T1000 (cell line): ENCODE data around the gene DNAJB5.
"Not testable (repeated sequence)": the region's sequence is repeated elsewhere in the genome, so short reads cannot be mapped to it uniquely, and the experiment has no call there.

Experiments
- DNase-seq: peaks from one replicate; lab custom pipeline; 2025; ENCODE audit warnings: mixed read lengths; lab: John Stamatoyannopoulos, UW

The DNAJB5 gene

DNA sequence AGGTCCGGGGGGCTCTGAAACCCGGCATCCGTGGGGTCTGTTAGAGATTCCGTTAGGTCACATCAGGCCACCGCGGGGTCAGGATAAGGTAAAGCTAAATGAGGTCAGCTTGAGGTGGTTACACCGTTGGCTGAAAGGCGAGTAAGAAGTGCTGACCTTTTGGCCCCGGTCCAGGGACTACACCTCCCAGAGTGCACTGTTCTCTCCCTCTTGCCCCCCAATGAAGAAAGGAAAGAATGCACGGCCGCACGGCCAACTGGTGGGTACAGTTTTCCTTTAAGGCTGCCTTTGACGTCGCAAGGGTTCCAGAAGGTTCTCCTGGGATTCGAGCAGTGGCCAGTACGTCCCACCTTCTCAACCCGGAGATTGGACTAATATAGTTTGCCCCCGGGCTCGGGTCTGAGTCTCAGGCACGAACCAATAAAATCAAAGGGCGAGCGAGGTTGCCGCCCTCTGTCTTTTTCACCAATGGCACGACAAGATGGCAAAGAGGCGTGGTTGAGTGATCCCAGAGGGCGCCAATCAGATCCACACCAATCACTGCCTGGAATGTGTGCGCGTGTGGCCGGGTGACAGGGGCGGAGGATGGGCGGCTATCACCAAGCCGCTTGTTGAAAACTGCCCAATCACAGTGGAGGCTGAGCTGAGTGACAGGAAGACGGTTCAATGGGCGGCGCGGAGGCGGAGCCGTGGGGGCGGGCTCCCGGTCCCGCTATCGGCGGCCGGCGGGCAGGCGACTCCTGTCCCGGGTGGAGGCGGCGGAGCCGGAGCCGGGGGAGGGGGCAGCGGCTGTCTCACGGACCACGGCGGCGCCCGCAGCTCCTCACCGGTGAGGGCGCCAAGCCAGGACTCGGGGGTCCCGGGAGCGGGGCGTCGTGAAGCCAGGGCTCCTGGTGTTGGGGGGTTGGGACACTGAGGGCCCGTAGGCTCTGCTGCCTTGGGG is at the start of gene DNAJB5:
DNAJB5 (plus strand) TSS at position 743 of the 943 bp plus-strand sequence. CDS start 886 bp downstream, outside the sequence.
- DNase-seq: peak; percentile 95

GRCh38 chr9:34939989-34940388 is 49.6 kb upstream of the DNAJB5 start:
- DNase-seq: not testable (repeated sequence)

DNA sequence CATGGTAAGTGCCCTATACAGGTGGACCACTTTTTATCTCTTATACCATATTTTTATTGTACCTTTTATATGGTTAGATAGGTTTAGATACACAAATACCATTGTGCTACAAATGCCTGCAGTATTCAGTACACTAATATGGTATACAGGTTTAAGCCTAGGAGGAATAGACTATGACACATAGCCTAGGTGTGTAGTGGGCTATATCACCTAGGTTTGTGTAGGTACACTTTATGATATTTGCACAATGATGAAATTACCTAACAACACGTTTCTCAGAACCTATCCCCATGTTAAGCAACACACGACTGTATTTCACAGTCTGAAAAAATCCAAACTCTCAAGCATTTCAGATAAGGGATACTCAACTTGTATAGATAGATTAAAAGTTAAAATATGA is 41.1 kb upstream of the DNAJB5 start:
- DNase-seq: no peak

GRCh38 chr9:34954225-34954624 is 35.3 kb upstream of the DNAJB5 start:
- no peak for DNase-seq

DNA sequence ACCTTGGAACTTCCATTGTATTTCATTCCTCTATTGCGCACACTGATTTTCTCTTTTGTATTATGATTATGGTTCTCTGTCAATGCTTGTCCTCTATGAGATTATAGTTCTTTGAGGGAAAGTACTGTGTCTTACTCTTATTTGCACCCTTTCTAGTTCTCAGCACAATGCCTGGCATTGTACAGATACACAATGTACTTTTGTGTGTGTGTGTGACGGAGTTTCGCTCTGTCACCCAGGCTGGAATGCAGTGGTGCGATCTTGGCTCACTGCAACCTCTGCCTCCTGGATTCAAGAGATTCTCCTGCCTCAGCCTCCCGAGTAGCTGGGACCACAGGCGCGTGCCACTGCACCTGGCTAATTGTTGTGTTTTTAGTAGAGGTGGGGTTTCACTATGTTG is 33.5 kb upstream of the DNAJB5 start:
- not testable (repeated sequence) for DNase-seq

GRCh38 chr9:34956648-34957047 is 32.9 kb upstream of the DNAJB5 start:
- DNase-seq: no peak

DNA sequence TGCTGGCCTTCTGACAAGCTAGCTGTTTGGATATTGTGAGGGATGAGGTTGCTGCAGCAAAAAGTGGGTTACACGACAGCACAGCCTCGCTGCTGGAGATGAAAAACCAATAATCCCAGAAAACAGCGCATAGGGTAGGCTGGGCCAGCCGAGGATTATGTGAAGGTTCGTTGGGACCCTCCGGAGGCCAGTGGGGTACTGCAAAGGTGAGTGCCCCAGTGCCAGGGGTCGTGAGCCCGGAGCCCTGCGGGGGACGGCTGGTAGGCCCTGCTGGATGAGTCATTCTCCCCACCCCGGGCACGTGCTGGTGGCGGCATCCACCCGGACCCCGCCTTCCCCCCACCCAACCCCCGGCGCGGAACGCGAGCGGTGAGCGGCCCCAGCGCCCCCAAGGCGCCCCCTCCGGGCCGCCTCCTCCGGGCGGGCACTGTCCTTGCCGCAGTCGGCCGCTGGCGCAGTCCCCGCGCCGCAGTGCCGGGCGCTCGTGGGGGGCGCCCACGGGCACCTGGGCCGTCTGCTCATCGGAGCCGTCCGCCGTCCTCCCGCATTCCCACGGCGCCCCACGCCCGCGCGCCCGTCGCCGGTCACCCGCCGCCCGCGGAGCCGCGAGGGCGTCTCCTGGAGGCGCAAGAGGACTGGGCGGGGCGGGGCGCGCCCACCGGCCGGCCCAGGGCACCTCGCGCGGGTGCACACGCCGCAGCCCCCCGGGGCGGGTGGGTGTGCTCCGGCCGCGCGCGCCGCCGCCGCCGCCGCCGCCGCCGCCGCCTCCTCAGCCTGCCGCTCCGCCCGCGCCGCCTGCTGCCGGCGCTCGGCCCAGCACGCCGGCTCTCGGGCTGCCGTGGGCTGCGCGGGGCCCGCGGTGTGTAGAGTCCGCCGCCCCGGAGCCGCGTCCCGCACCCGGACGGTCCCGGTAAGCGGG is 31.8 kb upstream of the DNAJB5 start, which contains the start of gene PHF24:
PHF24 (plus strand) TSS at position 794 of the 919 bp plus-strand sequence. CDS start 13,014 bp downstream, outside the sequence.
- DNase-seq: no peak

- no peak for DNase-seq
Measured at GRCh38 chr9:34958411-34958982, 31.0 kb upstream of the DNAJB5 start.

DNA sequence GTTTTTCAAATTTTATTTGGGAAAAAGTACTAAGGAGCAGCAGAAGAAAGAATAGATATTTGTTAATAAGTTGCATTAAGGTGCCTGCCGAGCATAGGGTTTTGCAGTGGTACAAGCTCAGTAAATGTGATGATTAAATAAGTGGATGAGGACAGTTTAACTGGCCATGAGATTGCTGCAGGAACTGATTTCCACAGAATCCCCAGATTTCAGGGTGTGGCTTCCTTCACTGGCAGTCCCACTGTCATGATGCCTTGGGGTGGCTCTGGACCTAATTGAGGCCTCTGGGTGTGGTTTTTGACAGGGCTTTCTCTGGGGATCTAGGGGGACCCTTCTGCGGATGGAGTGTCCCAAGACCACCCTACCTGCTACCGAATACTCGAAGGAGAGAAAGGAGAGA is 30.1 kb upstream of the DNAJB5 start:
- DNase-seq: no peak

- DNase-seq: no peak
Measured at GRCh38 chr9:34961574-34962490, 27.7 kb upstream of the DNAJB5 start.

DNA sequence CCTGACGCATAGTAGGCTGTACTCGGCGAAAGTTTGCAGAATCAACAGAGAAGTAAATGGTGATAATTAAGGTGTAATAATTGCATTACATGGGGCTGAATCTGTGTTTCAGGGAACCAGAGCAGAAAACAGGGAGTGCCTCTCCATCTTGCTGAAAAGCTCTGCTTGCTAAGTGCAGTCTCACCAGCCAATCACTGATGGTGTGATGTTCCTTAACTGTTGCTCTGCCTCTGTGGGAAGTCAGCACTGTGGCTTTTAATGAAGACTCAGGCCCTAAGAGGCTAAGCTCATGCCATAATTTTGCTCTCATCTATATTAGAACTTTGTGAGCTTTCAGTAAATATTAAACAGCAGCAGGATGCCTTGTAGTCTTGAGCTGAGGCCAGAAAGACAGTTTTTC is 27.0 kb upstream of the DNAJB5 start:
- no peak for DNase-seq

- no peak for DNase-seq
Measured at GRCh38 chr9:34963552-34963951, 26.0 kb upstream of the DNAJB5 start.

GRCh38 chr9:34964458-34964857 is 25.1 kb upstream of the DNAJB5 start:
- no peak for DNase-seq

DNA sequence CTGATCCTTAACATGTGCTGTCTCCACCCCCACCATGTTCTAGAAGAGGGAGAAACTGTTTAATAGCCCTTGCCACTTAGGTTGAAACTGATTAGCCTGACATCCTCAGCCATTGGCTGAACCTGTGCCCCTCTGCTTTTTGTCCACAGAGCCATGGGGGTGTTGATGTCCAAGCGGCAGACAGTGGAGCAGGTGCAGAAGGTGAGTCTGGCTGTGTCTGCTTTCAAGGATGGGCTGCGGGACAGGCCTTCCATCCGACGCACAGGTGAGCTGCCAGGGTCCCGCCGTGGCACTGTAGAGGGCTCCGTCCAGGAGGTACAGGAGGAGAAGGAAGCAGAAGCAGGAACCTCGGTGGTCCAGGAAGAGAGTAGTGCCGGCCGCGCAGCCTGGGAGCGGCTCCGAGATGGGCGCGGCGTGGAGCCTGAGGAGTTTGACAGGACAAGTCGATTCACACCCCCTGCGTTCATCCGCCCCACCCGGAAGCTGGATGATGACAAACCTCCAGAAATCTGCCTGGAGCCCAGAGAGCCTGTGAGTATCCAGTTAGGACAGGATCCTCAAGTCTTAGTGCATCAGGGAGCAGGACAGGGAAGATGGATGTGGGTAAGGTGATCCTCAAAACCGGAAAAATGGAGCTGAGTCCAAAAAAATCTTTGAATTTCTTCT is 18.3 kb upstream of the DNAJB5 start:
- no peak for DNase-seq

DNA sequence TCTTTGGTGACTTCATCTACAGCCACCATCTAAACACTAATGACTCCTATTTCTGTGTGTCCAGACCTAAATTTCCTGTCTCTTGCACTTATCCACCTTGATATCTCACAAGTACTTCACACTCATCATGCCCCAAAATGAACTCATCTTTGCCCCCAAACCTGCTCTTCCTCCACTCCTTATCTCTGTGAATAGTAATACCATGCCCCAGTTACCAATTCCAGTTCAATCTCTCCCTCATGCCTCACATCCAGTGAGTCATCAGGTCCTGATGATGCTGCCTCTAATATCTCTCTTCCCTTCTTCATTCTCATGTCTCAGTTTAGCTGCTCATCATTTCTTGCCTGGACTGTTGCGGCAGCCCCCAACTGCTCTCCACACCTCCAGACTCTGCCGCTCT is 14.9 kb upstream of the DNAJB5 start:
- no peak for DNase-seq

DNA sequence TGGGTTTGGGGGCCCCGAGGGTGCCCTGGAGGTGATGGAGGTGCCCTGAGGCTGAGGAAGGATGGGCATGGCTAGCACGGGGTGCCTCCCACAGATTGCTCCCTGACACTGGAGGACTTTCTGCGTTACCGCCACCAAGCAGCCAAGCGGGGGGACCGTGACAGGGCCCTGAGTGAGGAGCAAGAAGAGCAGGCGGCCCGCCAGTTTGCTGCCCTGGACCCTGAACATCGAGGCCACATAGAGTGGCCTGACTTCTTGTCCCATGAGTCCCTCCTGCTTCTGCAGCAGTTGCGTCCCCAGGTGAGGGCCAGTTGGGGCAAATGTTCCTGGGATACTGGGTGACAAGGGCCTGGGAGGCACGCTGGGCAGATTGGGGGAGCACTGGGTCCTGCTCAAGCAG is 13.1 kb upstream of the DNAJB5 start:
- no peak for DNase-seq

DNA sequence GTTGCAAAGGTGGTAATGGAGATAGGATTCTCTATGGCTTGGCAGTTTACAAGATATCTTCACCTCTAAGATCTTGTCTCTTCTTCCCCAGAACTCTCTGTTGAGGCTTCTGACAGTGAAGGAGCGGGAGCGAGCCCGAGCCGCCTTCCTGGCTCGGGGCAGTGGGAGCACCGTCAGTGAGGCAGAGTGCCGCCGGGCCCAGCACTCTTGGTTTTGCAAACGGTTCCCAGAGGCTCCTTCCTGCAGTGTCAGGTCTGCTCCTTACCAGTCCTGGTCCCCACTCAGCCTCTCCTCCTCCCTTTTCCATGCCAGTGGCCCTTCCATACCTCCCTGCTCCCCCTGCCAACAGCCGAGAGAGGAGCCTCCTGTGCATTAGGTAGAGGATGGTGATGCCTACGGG is 12.6 kb upstream of the DNAJB5 start:
- no peak for DNase-seq

GRCh38 chr9:34980181-34980761 is 9.3 kb upstream of the DNAJB5 start:
- no peak for DNase-seq

DNA sequence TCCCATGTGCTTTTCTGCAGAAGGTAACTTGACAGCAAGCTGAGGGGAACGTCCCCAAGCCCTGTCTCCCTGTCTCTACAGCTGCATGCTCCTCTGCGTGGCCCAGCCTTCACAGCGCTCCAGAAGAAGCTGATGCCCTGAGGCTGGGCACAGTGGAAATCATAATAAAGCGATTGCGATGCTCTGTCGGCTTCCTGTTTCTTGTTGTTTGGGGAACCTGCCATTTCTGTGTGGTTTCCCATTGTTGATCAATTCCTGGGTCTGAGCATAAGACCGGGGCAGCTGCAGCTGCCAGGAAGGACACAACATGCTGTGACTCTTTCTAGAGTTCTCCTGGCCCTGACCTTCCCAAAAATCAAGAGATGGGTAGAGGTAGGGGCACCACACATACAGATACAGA is 7.2 kb upstream of the DNAJB5 start:
- no peak for DNase-seq

DNA sequence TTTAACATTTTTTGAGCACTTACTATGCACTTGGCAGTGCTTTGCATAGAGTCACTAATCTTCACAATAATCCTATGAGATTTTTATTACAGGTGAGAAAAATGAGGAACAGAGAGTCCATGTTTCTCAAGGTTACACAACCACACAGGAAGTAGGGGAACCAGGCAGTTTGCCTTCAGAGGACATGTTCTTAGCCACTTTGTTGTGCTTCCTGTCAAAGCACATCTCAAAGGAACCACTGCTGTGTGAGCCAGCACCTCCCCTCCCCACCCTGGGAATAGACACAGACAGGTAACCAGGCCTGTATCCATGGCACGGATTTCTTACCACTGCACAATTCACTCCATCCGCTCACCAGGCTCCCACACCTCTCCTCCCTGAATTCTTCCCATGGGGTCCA is 6.3 kb upstream of the DNAJB5 start:
- no peak for DNase-seq
